Effector CD8-positive, alpha-beta T cell (primary cell): ENCODE measurements around the gene IL10RB.
"Not testable (repeated sequence)": the region's sequence is repeated elsewhere in the genome, so short reads cannot be mapped to it uniquely, and the experiment has no call there.

Source experiments
- DNase-seq: peaks from one replicate; lab custom pipeline; 2025; lab: John Stamatoyannopoulos, UW

IL10RB gene

GRCh38 chr21:33240404-33240803, 25.8 kb upstream of the IL10RB start:
- no peak for DNase-seq

GRCh38 chr21:33241846-33242245, 24.3 kb upstream of the IL10RB start:
- no peak for DNase-seq

GRCh38 chr21:33242846-33243245, 23.3 kb upstream of the IL10RB start:
- not testable (repeated sequence) for DNase-seq

- DNase-seq: no peak
Observed at GRCh38 chr21:33244082-33244778, 21.9 kb upstream of the IL10RB start.

GRCh38 chr21:33244779-33245105, 21.4 kb upstream of the IL10RB start:
- DNase-seq: no peak

- no peak for DNase-seq
Observed at GRCh38 chr21:33245289-33245918, 20.8 kb upstream of the IL10RB start.

- no peak for DNase-seq
Observed at GRCh38 chr21:33246506-33246905, 19.7 kb upstream of the IL10RB start.

GRCh38 chr21:33246963-33247362, 19.2 kb upstream of the IL10RB start:
- DNase-seq: no peak

GRCh38 chr21:33247599-33247998, 18.6 kb upstream of the IL10RB start:
- DNase-seq: no peak

GRCh38 chr21:33249331-33250002, 16.7 kb upstream of the IL10RB start:
- no peak for DNase-seq

- DNase-seq: no peak
Observed at GRCh38 chr21:33251119-33251518, 15.0 kb upstream of the IL10RB start.

GRCh38 chr21:33253382-33253781, 12.8 kb upstream of the IL10RB start:
- DNase-seq: not testable (repeated sequence)

- DNase-seq: no peak
Observed at GRCh38 chr21:33254766-33255165, 11.4 kb upstream of the IL10RB start.

- no peak for DNase-seq
Observed at GRCh38 chr21:33255404-33255803, 10.8 kb upstream of the IL10RB start.

GRCh38 chr21:33256019-33256418, 10.1 kb upstream of the IL10RB start:
- DNase-seq: no peak

GRCh38 chr21:33257094-33257803, 8.9 kb upstream of the IL10RB start:
- DNase-seq: no peak

- no peak for DNase-seq
Observed at GRCh38 chr21:33258475-33258874, 7.7 kb upstream of the IL10RB start.

GRCh38 chr21:33259428-33259827, 6.7 kb upstream of the IL10RB start:
- DNase-seq: no peak

- no peak for DNase-seq
Observed at GRCh38 chr21:33259995-33260394, 6.2 kb upstream of the IL10RB start.

GRCh38 chr21:33261635-33262034, 4.5 kb upstream of the IL10RB start:
- DNase-seq: no peak

GRCh38 chr21:33262921-33263320, 3.2 kb upstream of the IL10RB start:
- DNase-seq: no peak

GRCh38 chr21:33264561-33264960, 1.6 kb upstream of the IL10RB start:
- no peak for DNase-seq

GRCh38 chr21:33265664-33266049, 510 bp upstream of the IL10RB start:
- no peak for DNase-seq
